HG03460 (cell line): ENCODE results near the gene CCDC187.

Experiments
- ATAC-seq: cut with Tn5 transposase; IDR thresholded peaks from one replicate; pipeline ENCODE4 v1.9.1; 2021; ENCODE audit not compliant: unreplicated experiment

The CCDC187 gene

DNA sequence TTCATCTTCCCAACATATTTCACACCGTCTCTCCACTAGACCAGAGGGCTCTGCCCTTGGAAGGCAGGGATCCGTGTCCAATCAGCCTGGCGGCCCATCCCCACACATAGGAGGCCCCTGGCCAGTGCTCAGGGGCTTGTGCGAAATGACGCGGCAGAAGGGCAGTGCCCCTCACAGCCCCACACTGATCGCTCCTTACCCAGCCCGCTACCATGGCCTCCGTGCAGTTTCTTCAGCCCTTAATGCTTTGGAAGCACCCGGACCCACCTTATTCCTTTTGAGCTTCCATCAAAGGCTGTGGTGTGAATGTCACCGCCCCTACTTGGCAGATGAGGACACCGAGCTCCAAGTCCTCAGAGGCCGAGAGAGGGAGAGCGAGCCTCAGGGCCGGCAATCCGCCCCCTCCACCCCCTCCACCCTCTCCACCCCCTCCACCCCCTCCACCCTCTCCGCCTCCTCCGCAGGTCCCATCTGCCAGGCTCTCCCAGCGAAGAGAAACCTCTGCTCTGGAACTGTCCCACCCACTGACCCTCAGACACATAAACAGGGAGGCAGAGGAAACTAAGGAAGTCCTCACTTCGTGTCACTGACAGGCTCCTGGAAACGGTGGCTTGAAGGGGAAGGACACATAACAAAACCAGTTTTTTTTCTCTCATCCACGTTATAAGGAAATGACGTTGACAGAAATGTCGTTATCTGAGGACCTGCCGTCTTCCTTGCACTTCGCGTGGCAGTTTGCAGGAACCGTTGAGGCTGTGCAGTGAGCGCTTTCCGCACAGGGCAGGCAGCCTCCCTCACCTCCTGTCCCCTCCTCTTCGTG, 72.2 kb downstream of the CCDC187 start:
- ATAC-seq, result no peak

DNA sequence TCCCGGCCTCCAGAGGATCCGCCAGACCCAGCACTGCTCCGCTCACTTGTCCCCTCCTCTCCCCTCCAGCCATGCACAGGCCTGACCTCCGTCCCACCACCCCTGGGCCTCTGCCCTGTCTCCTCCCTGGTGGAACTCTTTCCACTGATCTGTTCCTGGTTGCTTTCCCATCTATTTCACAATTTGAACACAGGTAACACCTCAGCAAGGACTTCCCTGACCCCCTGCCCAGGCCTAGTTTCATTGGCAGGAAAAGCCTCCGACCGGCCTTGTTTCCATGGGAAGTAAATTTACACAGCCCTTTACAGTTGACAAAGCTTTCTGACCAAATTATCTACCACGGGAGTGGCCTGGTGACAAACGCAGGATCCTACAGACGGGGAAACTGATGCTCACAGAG, 73.1 kb downstream of the CCDC187 start:
- no peak for ATAC-seq

DNA sequence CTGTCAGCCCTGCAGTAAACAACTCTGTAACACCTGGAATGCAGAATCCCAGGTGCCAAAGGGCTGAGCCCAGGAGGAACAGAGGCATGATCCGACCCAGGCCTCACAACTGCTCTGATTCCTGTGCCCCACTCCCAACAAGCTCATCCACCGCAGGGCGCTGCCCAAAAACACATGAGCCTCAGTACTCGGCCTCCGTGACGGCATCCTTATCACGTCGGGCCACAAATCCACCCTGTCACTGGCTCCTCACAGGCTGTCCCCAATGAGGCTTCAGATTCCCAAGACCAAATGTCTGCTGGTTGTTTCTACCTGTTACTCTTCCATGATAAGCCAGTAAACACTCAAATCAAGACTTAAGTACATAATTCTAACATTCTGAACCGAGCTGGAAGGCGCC, 73.5 kb downstream of the CCDC187 start:
- no peak for ATAC-seq

GRCh38 chr9:136229096-136230065, 74.5 kb downstream of the CCDC187 start:
- no peak for ATAC-seq

DNA sequence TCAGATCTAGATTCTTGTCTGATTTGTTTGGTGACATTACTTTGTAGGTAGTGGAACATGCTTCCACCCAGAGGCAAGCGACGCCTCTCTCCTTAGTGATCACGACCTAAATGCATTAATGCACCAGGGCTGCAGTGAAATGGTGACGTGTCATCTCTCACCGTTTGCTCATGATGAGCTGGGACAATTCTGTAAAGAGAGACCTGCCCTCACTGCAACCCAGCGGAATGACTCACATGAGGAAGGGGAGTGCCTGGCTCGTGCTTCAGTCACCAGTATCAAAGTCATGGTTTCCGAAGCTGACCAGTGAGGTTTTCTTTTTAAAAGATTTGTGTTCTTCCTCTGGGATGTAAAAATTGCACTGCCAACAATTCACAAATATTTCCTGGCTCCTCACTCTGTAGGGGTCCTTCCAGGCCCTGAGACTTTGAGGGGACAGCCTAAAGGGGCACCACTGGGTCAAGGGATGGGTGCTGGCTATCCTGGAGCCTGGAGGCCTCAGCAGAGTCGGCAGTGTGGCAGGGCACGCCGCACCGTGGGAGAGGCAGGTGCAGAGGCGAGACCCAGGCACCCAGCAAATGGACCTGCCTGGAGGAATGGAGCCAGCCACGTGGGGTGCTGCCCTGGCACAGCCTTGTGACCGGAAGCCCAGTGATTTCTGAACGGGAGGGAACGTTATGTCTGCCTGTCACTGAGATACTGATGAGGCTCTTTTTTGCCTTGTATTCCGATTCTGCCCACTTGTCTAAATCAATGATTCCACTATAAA, 75.6 kb downstream of the CCDC187 start:
- no peak for ATAC-seq

- ATAC-seq, result no peak
Observed at GRCh38 chr9:136226680-136227407, 77.0 kb downstream of the CCDC187 start.

GRCh38 chr9:136225748-136226679, 77.9 kb downstream of the CCDC187 start:
- peak; percentile 50 for ATAC-seq

DNA sequence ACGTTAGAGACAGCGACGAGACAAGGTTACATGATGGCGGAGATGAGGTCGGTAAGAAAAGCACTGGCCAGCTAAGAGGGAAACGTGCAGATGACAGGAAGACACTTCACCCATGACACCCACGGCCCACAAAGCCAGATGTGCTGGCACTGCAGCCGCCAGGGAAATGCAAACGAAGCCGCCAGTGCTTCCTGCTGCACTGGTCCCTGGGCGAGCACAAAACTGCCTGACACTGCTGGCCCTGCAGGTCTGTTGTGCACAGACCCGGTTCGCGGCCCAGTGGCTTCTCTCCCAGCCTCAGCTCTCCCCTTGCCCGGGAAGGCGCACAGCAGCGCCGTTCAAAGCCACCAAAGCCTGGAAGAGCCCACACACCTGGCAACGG, 78.5 kb downstream of the CCDC187 start:
- ATAC-seq, result peak; percentile 56

- ATAC-seq, result no peak
Observed at GRCh38 chr9:136223871-136224640, 79.8 kb downstream of the CCDC187 start.

- no peak for ATAC-seq
Observed at GRCh38 chr9:136222906-136223285, 81.0 kb downstream of the CCDC187 start.

DNA sequence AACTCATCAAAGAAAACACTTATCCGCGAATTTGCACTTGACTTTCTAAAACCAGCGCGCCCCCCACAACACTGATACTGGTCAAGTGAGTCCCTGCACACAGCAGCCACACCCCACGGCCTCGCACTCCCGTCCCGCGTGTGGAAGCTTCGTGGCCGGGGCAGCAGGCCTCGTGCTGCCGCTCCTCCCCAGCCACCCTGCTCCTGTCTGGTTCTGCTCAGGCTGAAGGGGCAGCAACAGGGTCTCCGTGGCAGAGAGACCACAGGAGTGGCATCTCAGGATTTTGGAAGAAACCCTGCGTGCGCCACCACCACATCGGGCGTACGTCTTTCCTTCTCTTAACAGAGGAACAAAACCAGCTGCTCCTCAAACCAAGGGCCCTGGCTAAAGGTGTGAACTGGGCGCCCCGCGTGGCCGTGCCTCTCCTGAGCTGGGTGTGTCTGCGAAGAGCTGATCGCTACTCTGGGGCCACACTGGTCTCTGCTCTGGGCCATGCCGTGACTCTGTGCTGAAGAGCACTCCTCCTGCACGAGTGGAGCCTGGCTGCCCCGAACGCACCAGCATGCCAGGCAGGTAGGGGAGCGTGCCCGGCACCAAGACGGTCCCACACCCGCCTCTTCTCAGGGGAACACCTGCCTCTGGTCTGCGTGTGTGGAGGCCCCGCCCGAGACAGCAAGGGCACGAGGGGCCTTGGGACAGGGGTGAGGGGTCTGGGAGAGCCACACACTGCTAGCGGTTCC, 81.6 kb downstream of the CCDC187 start:
- no peak for ATAC-seq

DNA sequence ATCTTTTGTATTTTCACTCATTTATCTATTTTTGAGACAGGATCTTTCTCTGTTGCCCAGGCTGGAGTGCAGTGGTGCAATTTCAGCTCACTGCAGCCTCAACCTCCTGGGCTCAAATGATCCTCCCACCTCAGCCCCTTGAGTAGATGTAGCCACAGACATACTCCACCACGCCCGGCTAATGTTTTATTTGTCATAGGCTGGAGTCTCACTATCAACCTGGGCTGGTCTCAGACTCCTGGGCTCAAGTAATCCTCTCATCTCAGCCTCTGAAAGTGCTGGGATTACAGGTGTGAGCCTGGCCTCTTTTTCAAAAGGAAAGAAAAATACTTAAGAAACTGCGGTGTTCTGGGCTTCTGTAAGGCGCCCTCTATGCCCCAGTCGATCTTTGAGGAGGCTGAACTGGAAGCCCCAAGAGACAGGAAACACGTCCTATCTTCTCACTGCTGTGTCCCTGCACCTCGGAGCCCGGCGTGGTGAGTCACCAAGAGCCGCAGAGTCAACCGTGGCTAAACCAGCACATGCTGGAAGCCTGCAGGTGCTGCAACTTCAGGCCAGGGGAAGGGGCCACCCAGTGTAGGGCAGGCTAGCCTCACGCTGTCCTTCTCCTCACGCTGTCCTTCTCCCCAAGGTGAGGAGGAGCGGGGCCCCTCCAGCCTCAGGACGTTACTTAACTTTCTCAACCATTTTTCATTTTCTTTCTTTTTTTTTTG, 83.7 kb downstream of the CCDC187 start:
- ATAC-seq, result no peak

- ATAC-seq, result no peak
Observed at GRCh38 chr9:136219276-136219675, 84.6 kb downstream of the CCDC187 start.

- ATAC-seq, result no peak
Observed at GRCh38 chr9:136218673-136219072, 85.2 kb downstream of the CCDC187 start.

- ATAC-seq, result no peak
Observed at GRCh38 chr9:136218271-136218670, 85.6 kb downstream of the CCDC187 start.

DNA sequence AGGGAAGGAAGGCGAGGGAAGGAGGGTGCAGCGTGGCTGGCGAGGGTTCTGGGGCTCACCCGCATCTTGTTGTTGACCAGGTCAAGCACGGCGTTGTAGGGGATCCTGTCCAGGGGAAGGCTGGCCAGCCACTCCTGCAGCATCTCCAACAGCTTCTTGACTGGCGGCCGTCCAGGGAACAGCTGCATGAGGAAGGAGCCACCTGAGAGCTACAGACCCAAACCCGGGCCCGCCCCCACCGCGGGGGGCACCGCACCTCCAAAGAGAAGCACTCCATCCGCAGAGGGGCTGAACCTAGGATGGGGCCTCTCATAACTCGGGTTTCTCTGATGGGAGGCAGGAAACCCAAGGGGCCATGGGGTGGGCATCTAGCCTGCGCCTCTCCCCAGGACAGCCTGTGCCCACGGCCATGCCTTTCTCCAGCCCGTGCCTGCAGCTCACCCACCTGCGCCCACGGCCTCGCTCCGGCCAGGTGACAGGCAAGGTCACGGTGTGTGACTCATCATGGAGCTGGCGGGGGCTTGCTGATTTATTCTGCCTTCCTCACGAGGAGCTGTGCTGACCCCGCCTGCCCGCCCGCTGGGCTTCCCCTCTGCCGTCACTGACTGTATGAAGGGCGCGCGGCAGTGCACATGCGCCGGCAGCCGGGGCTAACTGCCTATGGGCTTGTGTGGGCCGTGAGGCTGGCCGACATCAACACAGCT, 87.2 kb downstream of the CCDC187 start:
- no peak for ATAC-seq

- ATAC-seq, result no peak
Observed at GRCh38 chr9:136213733-136214132, 90.2 kb downstream of the CCDC187 start.
